Neural progenitor cell (in vitro differentiated cells): ENCODE measurements around the gene RBBP8NL. TPM values are rescaled to one million over a fixed set of nuclear protein-coding genes. Genes with fewer than 3 reads are reported as not detected.

ENCODE experiments used
- DNase-seq: peaks from one replicate; pipeline ENCODE4 v3.0.0-alpha.2; 2016; ENCODE audit warnings: low spot score
- H2AFZ ChIP-seq: fragments of 200-600 bp; sonication (generic); replicated peaks from 2 replicates; pipeline ENCODE4 v1.6.1; 2016; ENCODE audit warnings: antibody characterized with exemption
- H3F3A ChIP-seq: fragments of 200-600 bp; sonication (generic); 2 replicates; pipeline ENCODE4 v1.6.1; 2016; ENCODE audit warnings: antibody characterized with exemption, low read depth
- H3K27ac ChIP-seq: fragments of 200-600 bp; sonication (generic); 2 replicates; pipeline ENCODE4 v1.5.1; 2016; ENCODE audit warnings: mild to moderate bottlenecking
- H3K27me3 ChIP-seq: fragments of 200-600 bp; sonication (generic); 2 replicates; pipeline ENCODE4 v1.6.1; 2016; ENCODE audit warnings: mild to moderate bottlenecking, moderate library complexity
- H3K36me3 ChIP-seq: fragments of 200-600 bp; sonication (generic); 2 replicates; pipeline ENCODE4 v1.5.1; 2016
- H3K4me1 ChIP-seq: fragments of 200-600 bp; sonication (generic); 2 replicates; pipeline ENCODE4 v1.6.1; 2016; ENCODE audit warnings: mixed run types
- H3K4me2 ChIP-seq: fragments of 200-600 bp; sonication (generic); 2 replicates; pipeline ENCODE4 v1.6.1; 2016
- H3K4me3 ChIP-seq: fragments of 200-600 bp; sonication (generic); 2 replicates; pipeline ENCODE4 v1.5.1; 2016
- H3K79me2 ChIP-seq: fragments of 200-600 bp; sonication (generic); 2 replicates; pipeline ENCODE4 v1.6.1; 2016; ENCODE audit warnings: low read depth
- H3K9ac ChIP-seq: fragments of 200-600 bp; sonication (generic); 2 replicates; pipeline ENCODE4 v1.6.1; 2016
- H3K9me3 ChIP-seq: fragments of 200-600 bp; sonication (generic); 2 replicates; pipeline ENCODE4 v1.5.1; 2016; ENCODE audit warnings: low read depth
- H4K20me1 ChIP-seq: fragments of 200-600 bp; sonication (generic); 2 replicates; pipeline ENCODE4 v1.6.1; 2016; ENCODE audit warnings: low read depth
- H3K27ac Mint-ChIP-seq: 3 replicates; pipeline ENCODE4 v1.8.0; 2021; ENCODE audit warnings: mixed read lengths
- H3K27me3 Mint-ChIP-seq: 2 replicates; pipeline ENCODE4 v1.8.0; 2022; ENCODE audit warnings: low read depth, mild to moderate bottlenecking, inconsistent platforms, moderate library complexity, mixed read lengths; ENCODE audit not compliant: insufficient read depth
- H3K36me3 Mint-ChIP-seq: 3 replicates; pipeline ENCODE4 v1.8.0; 2021; ENCODE audit warnings: mixed read lengths
- H3K4me1 Mint-ChIP-seq: 3 replicates; pipeline ENCODE4 v1.8.0; 2021; ENCODE audit warnings: mixed read lengths
- H3K4me3 Mint-ChIP-seq: 3 replicates; pipeline ENCODE4 v1.8.0; 2021; ENCODE audit warnings: mild to moderate bottlenecking, moderate library complexity, mixed read lengths
- H3K9me3 Mint-ChIP-seq: 3 replicates; pipeline ENCODE4 v1.8.0; 2020; ENCODE audit warnings: mixed read lengths
- EZH2 ChIP-seq: fragments of 200-600 bp; sonication (generic); IDR thresholded peaks from 2 replicates; pipeline ENCODE4 v1.6.1; 2017; ENCODE audit warnings: antibody characterized with exemption, mild to moderate bottlenecking, moderate library complexity
- EZH2phosphoT487 ChIP-seq: fragments of 200-600 bp; sonication (generic); IDR thresholded peaks from 2 replicates; pipeline ENCODE4 v1.6.1; 2017; ENCODE audit warnings: antibody characterized with exemption
- total RNA-seq: library from RNA; depleted of rRNA; stranded (reverse); fragments of >200 nt; gene quantifications from 2 replicates; pipeline ENCODE4 v1.2.3, GENCODE V29; 2015; ENCODE audit warnings: low replicate concordance
- TF ChIP-seq, protein P1 (sequence below): fragments of 200-600 bp; sonication (generic); IDR thresholded peaks from 2 replicates; pipeline ENCODE4 v1.5.1; 2017; ENCODE audit warnings: antibody characterized with exemption, mild to moderate bottlenecking

The RBBP8NL gene
- total RNA-seq, 1 donor from 2014 or later, result not detected

DNA sequence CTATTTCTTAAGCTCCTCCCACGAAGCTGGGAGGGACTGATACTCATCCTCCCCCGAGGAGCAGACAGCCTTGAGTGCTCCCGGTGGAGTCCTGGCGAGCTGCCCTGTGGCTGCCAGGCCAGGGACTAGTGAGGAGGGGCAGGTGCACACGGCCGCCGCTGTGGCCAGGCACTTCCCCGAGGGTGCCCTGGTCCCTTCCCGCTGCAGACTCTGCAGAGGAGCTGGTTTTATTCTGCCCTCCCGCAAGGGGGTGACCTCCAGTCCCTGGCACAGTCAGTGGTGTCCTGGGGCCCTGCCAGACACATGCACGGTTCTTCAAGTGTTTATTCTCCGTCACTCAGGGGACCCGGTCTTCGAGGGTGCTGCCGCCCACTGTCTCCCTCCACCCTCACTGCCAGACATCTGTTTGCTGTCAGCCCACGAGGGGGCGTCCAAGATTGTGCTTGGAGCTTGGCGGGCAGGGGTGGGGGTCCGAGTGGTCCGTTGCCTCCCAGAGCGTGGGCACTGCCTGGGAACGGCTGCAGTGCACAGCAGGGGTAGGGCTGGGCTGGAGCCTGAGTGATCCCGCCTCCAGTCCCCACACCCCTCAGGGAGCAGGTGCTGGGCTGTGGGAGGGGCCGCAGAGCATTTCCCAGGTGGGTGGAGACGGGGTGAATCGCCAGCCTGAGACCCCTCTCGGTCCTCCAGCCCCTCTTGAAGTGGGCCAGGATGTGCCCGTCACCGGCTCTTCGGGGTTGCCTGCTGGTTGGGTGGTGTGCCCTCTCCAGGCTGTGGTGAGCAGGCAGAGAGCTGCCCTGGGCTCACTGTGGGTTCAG lies 17.2 kb downstream of the RBBP8NL start:
- peak; percentile 84 for DNase-seq
- H3F3A ChIP-seq, result peaks cover 7% of the 10 kb centered on the region
- no peaks in the 10 kb centered on the region for H3K36me3 ChIP-seq
- H3K27me3 ChIP-seq, result peaks cover 27% of the 10 kb centered on the region
- H3K79me2 ChIP-seq, result no peaks in the 10 kb centered on the region
- no peaks in the 10 kb centered on the region for H3K9me3 ChIP-seq
- Mint-ChIP-seq H3K4me3 (peak overlapping the region; percentile 30), H3K27me3 (peaks cover 8% of the 10 kb centered on the region), H3K4me1 (peaks cover 11% of the 10 kb centered on the region), H3K9me3 (no peaks in the 10 kb centered on the region), H3K36me3 (peaks cover 3% of the 10 kb centered on the region), H3K27ac (no peak overlapping the region)
- H3K4me1 ChIP-seq, result peaks cover 13% of the 10 kb centered on the region
- no peak overlapping the region for H2AFZ ChIP-seq
- TF ChIP-seq EZH2phosphoT487 (no peak), EZH2 (no peak)
- TF ChIP-seq, protein P1, sequence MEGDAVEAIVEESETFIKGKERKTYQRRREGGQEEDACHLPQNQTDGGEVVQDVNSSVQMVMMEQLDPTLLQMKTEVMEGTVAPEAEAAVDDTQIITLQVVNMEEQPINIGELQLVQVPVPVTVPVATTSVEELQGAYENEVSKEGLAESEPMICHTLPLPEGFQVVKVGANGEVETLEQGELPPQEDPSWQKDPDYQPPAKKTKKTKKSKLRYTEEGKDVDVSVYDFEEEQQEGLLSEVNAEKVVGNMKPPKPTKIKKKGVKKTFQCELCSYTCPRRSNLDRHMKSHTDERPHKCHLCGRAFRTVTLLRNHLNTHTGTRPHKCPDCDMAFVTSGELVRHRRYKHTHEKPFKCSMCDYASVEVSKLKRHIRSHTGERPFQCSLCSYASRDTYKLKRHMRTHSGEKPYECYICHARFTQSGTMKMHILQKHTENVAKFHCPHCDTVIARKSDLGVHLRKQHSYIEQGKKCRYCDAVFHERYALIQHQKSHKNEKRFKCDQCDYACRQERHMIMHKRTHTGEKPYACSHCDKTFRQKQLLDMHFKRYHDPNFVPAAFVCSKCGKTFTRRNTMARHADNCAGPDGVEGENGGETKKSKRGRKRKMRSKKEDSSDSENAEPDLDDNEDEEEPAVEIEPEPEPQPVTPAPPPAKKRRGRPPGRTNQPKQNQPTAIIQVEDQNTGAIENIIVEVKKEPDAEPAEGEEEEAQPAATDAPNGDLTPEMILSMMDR, result peak; percentile 77
- peaks cover 14% of the 10 kb centered on the region for H4K20me1 ChIP-seq
- no peak overlapping the region for H3K4me3 ChIP-seq
- peak overlapping the region; percentile 63 for H3K4me2 ChIP-seq
- no peak overlapping the region for H3K9ac ChIP-seq
- H3K27ac ChIP-seq, result no peak overlapping the region

DNA sequence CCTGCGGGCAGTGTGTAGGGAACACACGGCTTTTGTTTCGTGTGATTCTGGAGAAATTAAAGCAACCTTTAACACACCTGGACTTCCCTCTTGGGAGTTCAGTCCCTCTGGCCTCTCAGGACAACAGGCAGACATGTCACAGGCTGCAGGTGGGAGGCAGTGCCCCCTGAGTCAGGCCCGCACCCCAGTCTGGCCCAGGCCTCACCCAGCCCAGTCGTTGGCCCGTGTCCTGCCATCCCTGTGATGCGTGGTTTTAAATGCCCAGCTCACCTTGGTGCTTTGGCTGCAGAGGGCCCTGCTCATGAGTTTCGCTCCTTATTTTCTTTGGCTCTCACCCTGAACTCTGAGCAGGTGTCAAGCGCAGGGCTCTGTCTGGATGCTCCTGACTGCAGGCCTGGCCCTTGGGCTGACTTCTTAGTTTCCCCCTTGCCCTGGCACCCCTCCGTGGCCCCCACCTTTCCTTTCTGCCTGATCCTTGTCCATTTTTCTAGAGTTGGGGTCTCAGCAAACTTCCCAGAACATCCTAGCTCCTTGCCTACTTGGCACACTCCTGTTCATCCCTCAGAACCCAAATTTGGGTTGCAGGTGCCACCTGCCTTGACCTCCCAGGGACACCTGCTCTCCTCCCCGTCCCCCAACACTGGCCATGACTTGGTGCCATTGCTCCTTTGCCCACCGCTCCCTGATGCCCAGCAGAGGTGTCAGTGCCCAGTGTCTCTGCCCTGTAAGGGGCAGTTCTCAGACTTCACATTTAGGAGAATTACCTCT lies 18.1 kb downstream of the RBBP8NL start:
- no peak for DNase-seq
- H3K27me3 ChIP-seq, result peaks cover 27% of the 10 kb centered on the region
- H3K9me3 Mint-ChIP-seq, result no peaks in the 10 kb centered on the region
- H4K20me1 ChIP-seq, result peaks cover 23% of the 10 kb centered on the region
- H3K4me2 ChIP-seq, result no peak overlapping the region
- peaks cover 3% of the 10 kb centered on the region for H3K36me3 Mint-ChIP-seq
- H2AFZ ChIP-seq, result no peak overlapping the region
- no peaks in the 10 kb centered on the region for H3K9me3 ChIP-seq
- peak overlapping the region; percentile 38 for H3K4me3 Mint-ChIP-seq
- H3K27ac Mint-ChIP-seq, result no peak overlapping the region
- H3K4me3 ChIP-seq, result no peak overlapping the region
- no peak overlapping the region for H3K9ac ChIP-seq
- H3K36me3 ChIP-seq, result no peaks in the 10 kb centered on the region
- H3K4me1 Mint-ChIP-seq, result peaks cover 13% of the 10 kb centered on the region
- H3K4me1 ChIP-seq, result peaks cover 13% of the 10 kb centered on the region
- peaks cover 7% of the 10 kb centered on the region for H3F3A ChIP-seq
- H3K79me2 ChIP-seq, result no peaks in the 10 kb centered on the region
- peaks cover 8% of the 10 kb centered on the region for H3K27me3 Mint-ChIP-seq
- no peak overlapping the region for H3K27ac ChIP-seq
- TF ChIP-seq EZH2 (no peak), EZH2phosphoT487 (no peak)
- TF ChIP-seq, protein P1, result no peak

DNA sequence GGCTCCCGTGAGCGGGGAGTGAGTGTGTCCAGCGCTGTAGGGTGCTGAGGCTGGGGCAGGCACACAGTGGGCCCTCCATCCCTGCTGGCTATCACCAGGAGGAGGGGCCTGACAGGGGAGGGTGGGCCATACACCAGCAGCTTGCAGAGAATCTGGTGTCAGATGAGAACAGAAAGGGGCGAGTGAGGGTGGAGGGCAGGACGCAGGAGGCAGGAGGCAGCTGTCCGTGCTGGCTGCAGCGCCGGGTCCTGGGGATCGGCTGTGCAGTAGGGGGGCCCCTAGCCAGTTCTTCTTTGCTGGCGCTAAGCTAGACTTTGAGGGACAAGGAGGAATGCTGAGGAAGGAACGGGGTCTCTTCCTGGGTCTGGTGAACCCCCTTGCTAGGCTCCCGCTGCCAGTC lies 18.7 kb downstream of the RBBP8NL start:
- no peak overlapping the region for H3K4me3 ChIP-seq
- H4K20me1 ChIP-seq, result peaks cover 26% of the 10 kb centered on the region
- H3K9ac ChIP-seq, result no peak overlapping the region
- no peaks in the 10 kb centered on the region for H3K9me3 ChIP-seq
- Mint-ChIP-seq H3K27ac (no peak overlapping the region), H3K4me1 (peaks cover 15% of the 10 kb centered on the region), H3K9me3 (no peaks in the 10 kb centered on the region), H3K27me3 (peaks cover 8% of the 10 kb centered on the region), H3K4me3 (no peak overlapping the region), H3K36me3 (peaks cover 3% of the 10 kb centered on the region)
- TF ChIP-seq, protein P1, result no peak
- no peak for TF ChIP-seq EZH2
- TF ChIP-seq EZH2phosphoT487, result no peak
- H3K4me1 ChIP-seq, result peaks cover 13% of the 10 kb centered on the region
- no peak overlapping the region for H3K4me2 ChIP-seq
- H3K27ac ChIP-seq, result no peak overlapping the region
- DNase-seq, result no peak
- no peak overlapping the region for H2AFZ ChIP-seq
- H3F3A ChIP-seq, result peaks cover 7% of the 10 kb centered on the region
- no peaks in the 10 kb centered on the region for H3K79me2 ChIP-seq
- H3K36me3 ChIP-seq, result no peaks in the 10 kb centered on the region
- H3K27me3 ChIP-seq, result peaks cover 27% of the 10 kb centered on the region
